BJ (cell line): Measurements from ENCODE around the gene MTHFD1L. TPM values are rescaled to one million over a fixed set of nuclear protein-coding genes. Genes with fewer than 3 reads are reported as not detected.
"Not testable (repeated sequence)": the region's sequence is repeated elsewhere in the genome, so short reads cannot be mapped to it uniquely, and the experiment has no call there.

Source experiments
- CTCF ChIA-PET: fragments of 350-600 bp; formaldehyde crosslinking; extraction: SDS; loops from one replicate; lab custom pipeline; 2021; ENCODE audit warnings: antibody characterized with exemption, inconsistent platforms; lab: Yijun Ruan, JAX
- POLR2A ChIA-PET: fragments of 300-600 bp; sonication (Branson Sonifier 250); formaldehyde crosslinking; extraction: SDS; loops from one replicate; lab custom pipeline; 2021; ENCODE audit warnings: antibody characterized with exemption; lab: Charles Lee
- DNase-seq: peaks from one replicate; pipeline ENCODE4 v3.0.0-alpha.2; 2011; ENCODE audit warnings: low read depth
- H3K27me3 ChIP-seq: 2 replicates; pipeline ENCODE4 v1.6.0; 2011; ENCODE audit warnings: low read length; ENCODE audit not compliant: control insufficient read depth, insufficient read depth
- H3K36me3 ChIP-seq: 2 replicates; pipeline ENCODE4 v1.5.1; 2011; ENCODE audit warnings: low read length; ENCODE audit not compliant: control insufficient read depth, insufficient read depth
- H3K4me3 ChIP-seq: 2 replicates; pipeline ENCODE4 v1.5.1; 2011; ENCODE audit warnings: low read depth, mild to moderate bottlenecking, control low read depth, low read length
- CTCF ChIP-seq: IDR thresholded peaks from 2 replicates; pipeline ENCODE4 v1.5.1; 2011; ENCODE audit warnings: low read depth, mild to moderate bottlenecking, control low read depth, inconsistent platforms, low read length, moderate library complexity; ENCODE audit not compliant: insufficient read depth
- polyA plus RNA-seq: library from polyadenylated mRNA; depleted of rRNA; stranded (reverse); fragments of >200 nt; gene quantifications from 2 replicates; pipeline ENCODE4 v1.2.3, GENCODE V29; 2011

Gene MTHFD1L
- polyA plus RNA-seq, 1 experiment, result 58.9 TPM

- H3K27me3 ChIP-seq, H3K36me3 ChIP-seq, POLR2A ChIA-PET, DNase-seq, H3K4me3 ChIP-seq, CTCF ChIA-PET: not testable (repeated sequence)
Observed at GRCh38 chr6:151127133-151127798, 261.8 kb downstream of the MTHFD1L start.

GRCh38 chr6:151128763-151129370, 263.4 kb downstream of the MTHFD1L start:
- no peak for TF ChIP-seq CTCF
- Histone ChIP-seq H3K27me3 (no peaks in the 10 kb centered on the region), H3K36me3 (no peaks in the 10 kb centered on the region), H3K4me3 (no peak overlapping the region)
- ChIA-PET POLR2A (no interaction called here), CTCF (no interaction called here)
- DNase-seq, result no peak

- no peaks in the 10 kb centered on the region for H3K36me3 ChIP-seq
- TF ChIP-seq CTCF, result no peak
- DNase-seq, result no peak
- no peak overlapping the region for H3K4me3 ChIP-seq
- H3K27me3 ChIP-seq, result no peaks in the 10 kb centered on the region
- ChIA-PET CTCF (interaction anchor here (0.7 kb wide), 1 partner anchor 102 kb away, joined by 3 read pairs; no protein-coding TSS in a partner anchor), POLR2A (no interaction called here)
Observed at GRCh38 chr6:151130329-151130728, 264.8 kb downstream of the MTHFD1L start.

- ChIA-PET POLR2A (no interaction called here), CTCF (interaction anchor here (0.7 to 0.9 kb wide), 2 partner anchors 11 to 104 kb away, joined by 3 read pairs; no protein-coding TSS in a partner anchor)
- Histone ChIP-seq H3K4me3 (no peak overlapping the region), H3K36me3 (no peaks in the 10 kb centered on the region), H3K27me3 (no peaks in the 10 kb centered on the region)
- TF ChIP-seq CTCF, result no peak
- no peak for DNase-seq
Observed at GRCh38 chr6:151131324-151132007, 266.0 kb downstream of the MTHFD1L start.

- POLR2A ChIA-PET, result no interaction called here
- CTCF ChIA-PET, result interaction anchor here (0.9 to 1.3 kb wide), 3 partner anchors 20 to 34 kb away, joined by 3 to 5 read pairs (median 3); no protein-coding TSS in a partner anchor
- Histone ChIP-seq H3K4me3 (no peak overlapping the region), H3K27me3 (no peaks in the 10 kb centered on the region; the same call in 1 of the 2 replicates), H3K36me3 (no peaks in the 10 kb centered on the region)
- DNase-seq, result no peak
- no peak for TF ChIP-seq CTCF
Observed at GRCh38 chr6:151136141-151136755, 270.7 kb downstream of the MTHFD1L start.
